ENCODE data around the gene IL1RN. TPM values are rescaled to one million over a fixed set of nuclear protein-coding genes. Genes with fewer than 3 reads are reported as not detected.

The IL1RN gene
- total and polyA plus RNA-seq, 2 of the 13 experiments (the other 11 are each of a cell fraction or from before 2014, with no cell fraction given) = 21.2 to 101 TPM

DNA sequence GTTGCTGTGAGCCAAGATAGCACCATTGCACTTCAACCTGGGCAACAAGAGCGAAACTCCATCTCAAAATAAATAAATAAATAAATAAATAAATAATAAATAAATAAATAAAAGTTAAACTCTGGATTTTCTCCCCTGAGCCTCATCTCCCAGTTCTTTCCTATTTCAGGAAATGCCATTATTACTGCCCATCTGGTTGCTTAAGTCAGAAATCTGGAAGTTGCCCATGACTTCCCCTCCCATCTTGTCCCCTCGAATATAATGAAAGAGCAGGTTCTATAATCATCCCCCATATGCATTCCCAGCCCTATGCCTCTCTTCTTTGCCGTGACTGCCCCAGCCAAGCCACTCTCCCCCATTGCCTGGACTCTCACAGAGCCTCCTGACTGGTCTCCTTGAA lies 42.2 kb downstream of the IL1RN start:
- H3K4me2 ChIP-seq (ENCODE audit: low read depth, low read length) = no peak overlapping the region
- in situ Hi-C loops (cut with HindIII; ENCODE audit: extremely low pct_ligation_motif_present, low pct_unique_long_range_greater_than_20kb) = no loop called here
- TF ChIP-seq, protein P1, sequence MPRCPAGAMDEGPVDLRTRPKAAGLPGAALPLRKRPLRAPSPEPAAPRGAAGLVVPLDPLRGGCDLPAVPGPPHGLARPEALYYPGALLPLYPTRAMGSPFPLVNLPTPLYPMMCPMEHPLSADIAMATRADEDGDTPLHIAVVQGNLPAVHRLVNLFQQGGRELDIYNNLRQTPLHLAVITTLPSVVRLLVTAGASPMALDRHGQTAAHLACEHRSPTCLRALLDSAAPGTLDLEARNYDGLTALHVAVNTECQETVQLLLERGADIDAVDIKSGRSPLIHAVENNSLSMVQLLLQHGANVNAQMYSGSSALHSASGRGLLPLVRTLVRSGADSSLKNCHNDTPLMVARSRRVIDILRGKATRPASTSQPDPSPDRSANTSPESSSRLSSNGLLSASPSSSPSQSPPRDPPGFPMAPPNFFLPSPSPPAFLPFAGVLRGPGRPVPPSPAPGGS (CRISPR knock-in tag; IDR thresholded peaks at IDR 0.05) = 0 out of 2 replicates have a peak, but pooled peaks have one; percentile 27
- no peak for TF ChIP-seq HMGA1 (CRISPR knock-in tag; conservative IDR thresholded peaks at IDR 0.05)
- no peak for DNase-seq (ENCODE audit: low spot score)
- no peak overlapping the region for H3K27ac ChIP-seq (ENCODE audit: extremely low read length, insufficient read depth, low read length)
- no peak overlapping the region for H3K9ac ChIP-seq (ENCODE audit: insufficient read depth, low read depth, low read length)
- no peaks in the 10 kb centered on the region for H3K9me3 ChIP-seq (ENCODE audit: low read length)
- H3K27me3 ChIP-seq (ENCODE audit: control insufficient read depth in 1 of 2, insufficient read depth in 2 of 2, low read length in 2 of 2) = no peaks in the 10 kb centered on the region; a peak in 2 of 5 replicates
- ChIA-PET CTCF (ENCODE audit: low intra/inter-chr PET ratio, low total read pairs) (no interaction called here), POLR2A (no interaction called here)
- H3K79me2 ChIP-seq (ENCODE audit: insufficient read depth, low read length) = no peaks in the 10 kb centered on the region
- peaks cover 84% of the 10 kb centered on the region for H3K4me1 ChIP-seq (ENCODE audit: insufficient read depth, low read length)
- intact Hi-C loops (cut with micrococcal nuclease; ENCODE audit: unreplicated experiment) = no loop called here
- H3K36me3 ChIP-seq (replicated peaks in 1 of 2; ENCODE audit: control insufficient read depth in 1 of 2, insufficient read depth in 2 of 2, low read length in 2 of 2) = no peaks in the 10 kb centered on the region
- 90% methylated on average over 3 of the region's 3 CpGs for WGBS (ENCODE audit: low lambda C conversion rate)
- no peaks in the 10 kb centered on the region for H4K20me1 ChIP-seq (ENCODE audit: insufficient read depth, low read length)
- H3K4me3 ChIP-seq (replicated peaks in 1 of 3; ENCODE audit: insufficient read depth in 1 of 3, low read depth in 2 of 3, low read length in 3 of 3) = no peak overlapping the region
- no peak for FAIRE-seq
- no TSS peak for BruUV-seq (replicated peaks)
- H2AFZ ChIP-seq (ENCODE audit: low read length) = no peak overlapping the region
- no peak for ATAC-seq

DNA sequence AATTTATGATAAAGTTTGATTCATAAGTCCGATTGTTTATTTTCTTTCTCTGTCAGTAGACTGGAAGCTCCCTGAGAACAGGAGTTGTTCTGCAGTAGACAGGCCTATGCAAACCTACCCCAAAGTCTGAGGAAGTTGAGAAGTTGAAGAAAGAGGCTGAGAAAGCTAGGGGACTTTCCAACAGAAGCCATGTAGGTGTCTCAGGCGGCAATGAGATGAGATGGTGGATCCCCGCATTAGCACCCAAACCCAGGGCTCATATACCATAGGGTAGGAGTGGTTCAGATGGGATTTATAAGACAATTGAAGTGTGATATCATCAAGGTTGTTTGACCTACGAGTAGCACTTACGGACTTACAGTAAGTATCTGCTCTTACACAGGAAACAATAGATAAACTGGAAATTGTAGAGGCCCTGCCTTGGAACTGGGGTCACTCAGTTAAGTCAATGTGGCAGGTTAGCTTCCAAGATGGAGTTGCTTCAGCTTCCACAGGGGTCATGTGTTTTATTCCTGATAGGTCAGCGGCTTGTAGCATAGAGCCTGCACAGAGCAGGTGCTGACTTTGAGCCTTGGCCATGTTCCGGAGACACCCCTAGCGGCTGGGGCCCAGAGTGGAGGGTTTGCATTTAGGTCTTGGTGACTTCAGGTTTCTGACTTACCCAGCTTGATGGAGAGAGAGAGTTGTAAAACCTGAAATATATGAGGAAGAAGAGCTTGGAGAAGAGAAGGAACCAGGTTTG lies 44.1 kb downstream of the IL1RN start:
- H3K4me3 ChIP-seq (replicated peaks in 1 of 3; ENCODE audit: insufficient read depth in 1 of 3, low read depth in 2 of 3, low read length in 3 of 3) = no peak overlapping the region
- no peak for TF ChIP-seq TRIM24 (CRISPR knock-in tag; IDR thresholded peaks at IDR 0.05)
- TF ChIP-seq, protein P2, sequence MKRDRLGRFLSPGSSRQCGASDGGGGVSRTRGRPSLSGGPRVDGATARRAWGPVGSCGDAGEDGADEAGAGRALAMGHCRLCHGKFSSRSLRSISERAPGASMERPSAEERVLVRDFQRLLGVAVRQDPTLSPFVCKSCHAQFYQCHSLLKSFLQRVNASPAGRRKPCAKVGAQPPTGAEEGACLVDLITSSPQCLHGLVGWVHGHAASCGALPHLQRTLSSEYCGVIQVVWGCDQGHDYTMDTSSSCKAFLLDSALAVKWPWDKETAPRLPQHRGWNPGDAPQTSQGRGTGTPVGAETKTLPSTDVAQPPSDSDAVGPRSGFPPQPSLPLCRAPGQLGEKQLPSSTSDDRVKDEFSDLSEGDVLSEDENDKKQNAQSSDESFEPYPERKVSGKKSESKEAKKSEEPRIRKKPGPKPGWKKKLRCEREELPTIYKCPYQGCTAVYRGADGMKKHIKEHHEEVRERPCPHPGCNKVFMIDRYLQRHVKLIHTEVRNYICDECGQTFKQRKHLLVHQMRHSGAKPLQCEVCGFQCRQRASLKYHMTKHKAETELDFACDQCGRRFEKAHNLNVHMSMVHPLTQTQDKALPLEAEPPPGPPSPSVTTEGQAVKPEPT (CRISPR knock-in tag; IDR thresholded peaks at IDR 0.05; ENCODE audit: low read depth) = no peak
- TF ChIP-seq CENPBD1 (CRISPR knock-in tag; IDR thresholded peaks at IDR 0.05; ENCODE audit: borderline replicate concordance, low read depth) = no peak
- TF ChIP-seq ATAD3A (CRISPR knock-in tag; IDR thresholded peaks at IDR 0.05) = no peak
- TF ChIP-seq PLRG1 (conservative IDR thresholded peaks at IDR 0.05) = no peak
- no peak for TF ChIP-seq NFAT5 (CRISPR knock-in tag; IDR thresholded peaks at IDR 0.05)
- TF ChIP-seq RFX1 (IDR thresholded peaks at IDR 0.05) = no peak

More for the DNA sequence above, 44.1 kb downstream of the IL1RN start:
- Histone ChIP-seq H3K4me2 (ENCODE audit: low read depth, low read length) (no peak overlapping the region), H3K79me2 (ENCODE audit: insufficient read depth, low read length) (no peaks in the 10 kb centered on the region), H2AFZ (ENCODE audit: low read length) (no peak overlapping the region), H3K4me1 (ENCODE audit: insufficient read depth, low read length) (peaks cover 84% of the 10 kb centered on the region), H4K20me1 (ENCODE audit: insufficient read depth, low read length) (no peaks in the 10 kb centered on the region), H3K9me3 (ENCODE audit: low read length) (no peaks in the 10 kb centered on the region), H3K27me3 (ENCODE audit: control insufficient read depth in 1 of 2, insufficient read depth in 2 of 2, low read length in 2 of 2) (peaks cover 0 to 4% of the 10 kb centered on the region in 2 experiments; a peak in 2 of 5 replicates), H3K36me3 (replicated peaks in 1 of 2; ENCODE audit: control insufficient read depth in 1 of 2, insufficient read depth in 2 of 2, low read length in 2 of 2) (no peaks in the 10 kb centered on the region), H3K9ac (ENCODE audit: insufficient read depth, low read depth, low read length) (no peak overlapping the region), H3K27ac (ENCODE audit: extremely low read length, insufficient read depth, low read length) (no peak overlapping the region)
- POLR2A ChIA-PET = interaction anchor here (1.0 to 5.2 kb wide), 2 partner anchors 9 to 15 kb away, joined by 3 to 36 read pairs; no protein-coding TSS in a partner anchor
- no peak for FAIRE-seq
- in situ Hi-C loops (cut with HindIII; ENCODE audit: extremely low pct_ligation_motif_present, low pct_unique_long_range_greater_than_20kb) (no loop called here), intact Hi-C loops (cut with micrococcal nuclease; ENCODE audit: unreplicated experiment) (no loop called here)
- WGBS (ENCODE audit: low lambda C conversion rate) = 84% methylated on average over 8 of the region's 8 CpGs
- BruUV-seq (replicated peaks) = no TSS peak
- CTCF ChIA-PET (ENCODE audit: low intra/inter-chr PET ratio, low total read pairs) = no interaction called here
- DNase-seq (ENCODE audit: low spot score) = no peak
- no peak for ATAC-seq
